GM18858 (cell line): ENCODE measurements around the gene ZSWIM4.
A peak's percentile ranks its signal among the peaks of the same experiment; 100 is the strongest.
"Not testable (repeated sequence)": the region's sequence is repeated elsewhere in the genome, so short reads cannot be mapped to it uniquely, and the experiment has no call there.

ENCODE experiments used
- ATAC-seq: cut with Tn5 transposase; IDR thresholded peaks from one replicate; pipeline ENCODE4 v1.9.1; 2021; ENCODE audit not compliant: unreplicated experiment

Gene ZSWIM4

DNA sequence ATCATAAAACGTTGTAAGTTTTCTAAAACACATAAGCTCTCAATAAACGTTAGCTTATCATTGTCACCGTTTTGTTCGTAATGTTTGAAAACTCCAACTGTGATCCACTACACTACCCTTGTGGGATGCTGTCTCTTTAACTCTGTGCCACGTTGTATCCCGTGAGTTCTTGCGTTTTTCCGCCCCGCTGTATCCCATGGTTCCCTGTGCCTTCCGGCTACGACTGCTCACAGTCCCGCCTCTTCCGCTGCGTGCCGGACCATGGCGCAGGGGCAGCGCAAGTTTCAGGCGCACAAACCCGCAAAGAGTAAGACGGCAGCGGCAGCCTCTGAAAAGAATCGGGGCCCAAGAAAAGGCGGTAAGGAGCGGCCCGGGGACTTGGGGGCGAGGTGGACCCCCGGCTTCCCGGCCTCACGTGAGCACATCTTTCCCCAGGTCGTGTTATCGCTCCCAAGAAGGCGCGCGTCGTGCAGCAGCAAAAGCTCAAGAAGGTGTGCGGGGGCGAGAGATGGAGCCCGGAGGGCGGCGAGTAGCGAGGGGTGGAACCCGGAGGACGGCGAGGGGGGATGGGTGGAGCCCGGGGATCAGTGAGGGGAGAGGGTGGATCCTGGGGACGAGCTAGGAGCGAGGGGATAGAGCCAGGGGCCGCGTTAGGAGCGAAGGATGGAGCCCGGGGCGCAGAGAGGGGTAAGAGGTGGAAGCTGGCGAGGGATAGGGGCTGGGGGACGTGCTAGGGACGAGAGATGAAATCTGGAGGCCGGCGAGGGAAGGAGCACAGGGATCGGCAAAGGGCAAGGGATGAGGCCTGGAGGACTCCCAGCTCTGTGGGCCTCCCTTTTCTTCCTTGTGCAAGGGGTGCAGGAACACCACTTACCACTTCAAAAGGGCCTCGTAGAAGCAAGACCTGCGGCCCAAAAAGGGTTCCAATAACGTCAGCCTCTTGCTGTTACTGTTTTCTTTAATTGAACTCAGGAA is 20.7 kb upstream of the ZSWIM4 start, which contains the start of gene C19orf53:
Gene C19orf53 (plus strand): TSS at position 240 of the 975 bp plus-strand sequence. CDS start 22 bp downstream, at position 262.
- peak; percentile 92 for ATAC-seq

DNA sequence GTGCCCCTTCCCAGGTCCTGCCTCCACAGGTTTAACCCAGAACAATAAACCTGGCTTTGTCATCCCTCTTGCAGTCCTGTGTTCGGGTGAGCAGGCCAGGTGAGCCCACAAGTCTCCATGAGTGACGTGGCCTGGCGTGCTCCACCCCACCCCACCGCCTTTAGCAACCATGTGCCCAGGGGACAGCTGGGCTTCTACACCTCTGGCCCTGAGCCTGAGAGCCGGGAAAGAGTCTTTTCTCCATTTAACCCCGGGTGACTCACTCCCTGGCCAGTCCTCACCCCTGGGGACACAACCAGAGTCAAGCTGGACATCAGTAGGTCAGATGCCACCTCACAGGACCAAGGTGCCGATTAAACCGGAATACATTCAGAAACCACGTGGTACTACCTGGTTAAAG is 16.8 kb upstream of the ZSWIM4 start:
- no peak for ATAC-seq

DNA sequence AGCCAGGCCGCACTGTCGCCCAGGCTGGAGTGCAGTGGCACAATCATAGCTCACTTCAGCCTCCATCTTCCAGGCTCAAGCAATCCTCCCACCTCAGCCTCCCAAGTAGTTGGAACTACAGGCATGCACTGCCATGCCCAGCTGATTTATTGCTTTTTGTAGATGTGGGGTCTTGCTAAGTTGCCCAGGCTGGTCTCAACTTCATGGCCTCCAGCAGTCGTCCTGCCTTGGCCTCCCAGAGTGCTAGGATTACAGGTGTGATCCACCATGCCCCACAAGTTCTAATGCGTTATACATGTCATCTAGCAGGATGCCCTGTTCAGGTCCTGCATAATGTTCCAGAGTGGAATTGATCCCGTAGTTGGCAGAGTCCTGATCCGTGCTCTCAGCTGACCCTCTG is 16.4 kb upstream of the ZSWIM4 start:
- ATAC-seq: no peak

DNA sequence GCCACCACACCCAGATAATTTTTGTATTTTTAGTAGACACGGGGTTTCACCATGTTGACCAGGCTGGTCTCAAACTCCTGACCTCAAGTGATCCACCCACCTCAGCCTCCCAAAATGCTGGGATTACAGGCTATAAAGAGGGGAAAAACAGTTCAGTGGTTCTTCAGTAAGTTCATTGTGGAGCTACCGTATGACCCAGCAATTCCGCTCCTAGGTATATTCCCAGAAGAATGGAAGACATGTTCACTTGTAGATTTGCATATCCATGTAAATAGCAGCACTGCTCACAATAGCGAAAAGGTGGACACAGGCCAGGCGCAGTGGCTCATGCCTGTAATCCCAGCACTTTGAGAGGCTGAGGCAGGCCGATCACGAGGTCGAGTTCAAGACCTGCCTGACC is 15.4 kb upstream of the ZSWIM4 start:
- not testable (repeated sequence) for ATAC-seq

DNA sequence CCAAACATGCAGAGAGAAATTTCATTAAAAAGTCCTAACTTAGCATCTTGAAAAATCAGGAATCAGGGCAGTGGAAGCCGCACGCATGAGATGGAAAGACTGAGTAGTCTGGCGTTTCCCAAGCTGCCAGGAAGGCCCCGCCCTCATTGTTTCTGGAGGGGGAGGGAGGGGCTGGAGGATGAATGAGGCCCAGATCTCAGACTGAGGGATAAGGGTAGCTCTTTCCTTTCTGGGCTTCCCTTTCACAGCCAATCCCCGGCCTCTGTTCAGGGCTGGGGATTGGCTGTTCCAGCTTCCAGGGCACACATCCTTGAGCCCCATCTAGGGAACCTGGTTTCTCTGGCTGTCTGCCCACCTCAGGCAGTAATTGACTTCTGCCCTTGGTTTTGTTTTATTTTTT is 13.7 kb upstream of the ZSWIM4 start:
- no peak for ATAC-seq

DNA sequence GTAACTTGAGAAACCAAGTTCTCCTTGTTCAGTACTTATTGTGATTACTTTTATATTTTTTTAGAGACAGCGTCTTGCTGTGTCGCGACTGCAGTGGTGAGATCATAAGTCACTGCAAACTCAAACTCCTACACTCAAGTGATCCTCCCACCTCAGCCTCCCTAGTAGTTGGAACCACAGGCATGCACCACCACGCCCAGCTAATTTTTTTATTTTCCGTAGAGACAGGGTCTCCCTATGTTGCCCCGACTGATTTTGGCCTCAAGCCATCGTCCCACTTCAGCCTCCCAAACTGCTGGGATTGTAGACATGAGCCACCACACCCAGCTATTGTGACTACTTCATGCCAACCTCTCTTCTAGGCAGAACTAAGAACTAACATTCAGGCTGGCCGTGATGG is 12.7 kb upstream of the ZSWIM4 start:
- ATAC-seq: no peak

DNA sequence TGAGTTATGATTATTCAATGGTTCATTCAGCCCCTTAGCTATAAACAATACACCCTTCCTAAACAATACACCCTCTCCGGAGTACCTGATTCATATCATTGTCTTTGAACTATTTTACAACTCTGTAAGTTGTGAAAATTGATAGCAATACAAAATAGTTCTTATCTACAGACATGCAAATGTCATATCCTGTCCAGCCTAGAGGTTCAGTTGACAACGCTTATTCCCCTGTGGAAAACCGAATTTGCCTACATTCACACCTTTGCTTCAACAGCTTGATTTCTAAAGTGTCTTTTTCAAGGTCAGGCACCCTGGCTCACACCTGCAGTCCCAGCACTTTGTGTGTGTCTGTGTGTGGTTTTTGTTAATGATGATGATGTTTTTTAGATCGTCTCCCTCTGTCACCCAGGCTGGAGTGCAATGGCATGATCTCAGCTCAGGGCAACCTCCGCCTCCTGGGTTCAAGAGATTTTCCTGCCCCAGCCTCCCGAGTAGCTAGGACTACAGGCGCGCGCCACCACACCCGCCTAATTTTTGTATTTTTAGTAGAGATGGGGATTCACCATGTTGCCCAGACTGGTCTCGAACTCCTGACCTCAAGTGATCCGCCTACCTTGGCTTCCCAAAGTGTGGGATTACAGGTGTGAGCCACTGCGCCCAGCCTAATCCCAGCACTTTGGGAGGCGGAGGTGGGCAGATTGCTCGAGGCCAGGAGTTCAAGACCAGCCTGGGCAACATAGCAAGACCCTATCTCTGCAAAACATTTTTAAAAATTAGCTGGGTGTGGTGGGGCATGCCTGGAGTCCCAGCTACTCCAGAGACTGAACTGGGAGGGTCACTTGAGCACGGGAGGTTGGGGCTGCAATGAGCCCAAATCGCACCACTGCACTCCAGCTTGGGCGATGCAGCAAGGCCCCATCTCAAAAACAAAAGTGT is 11.4 kb upstream of the ZSWIM4 start:
- no peak for ATAC-seq

DNA sequence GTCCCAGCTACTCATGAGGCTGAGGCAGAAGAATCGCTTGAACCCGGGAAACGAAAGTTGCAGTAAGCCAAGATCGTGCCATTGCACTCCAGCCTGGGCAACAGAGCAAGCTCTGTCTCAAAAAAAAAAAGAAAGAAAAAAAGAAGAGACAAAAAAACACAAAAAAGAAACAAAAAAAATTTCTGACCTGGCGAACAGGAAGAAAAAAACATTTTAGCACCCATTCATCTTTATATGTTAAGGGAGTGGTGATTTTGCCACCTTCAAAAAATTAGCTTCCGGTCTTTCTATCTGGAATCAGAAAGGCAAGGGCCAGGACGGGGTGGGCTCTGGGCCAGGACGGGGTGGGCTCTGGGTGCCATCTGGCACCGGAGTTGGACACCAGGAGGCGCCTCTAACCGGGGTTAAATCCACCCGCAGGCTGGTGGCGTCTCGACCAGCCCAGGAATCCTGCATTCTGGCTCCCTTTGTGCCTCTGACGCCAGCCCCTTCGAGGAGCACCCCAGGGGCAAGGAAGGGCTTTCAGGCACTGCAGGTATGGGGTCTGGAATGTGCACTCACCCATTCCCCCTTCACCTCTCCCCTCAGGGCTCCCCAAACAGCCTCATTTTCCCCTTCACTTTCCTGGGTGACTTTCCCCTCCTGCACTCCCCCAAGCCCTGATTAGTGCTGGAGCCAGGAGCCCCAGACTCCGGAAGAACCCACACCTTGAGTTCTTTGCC is 10.4 kb upstream of the ZSWIM4 start:
- ATAC-seq: no peak

DNA sequence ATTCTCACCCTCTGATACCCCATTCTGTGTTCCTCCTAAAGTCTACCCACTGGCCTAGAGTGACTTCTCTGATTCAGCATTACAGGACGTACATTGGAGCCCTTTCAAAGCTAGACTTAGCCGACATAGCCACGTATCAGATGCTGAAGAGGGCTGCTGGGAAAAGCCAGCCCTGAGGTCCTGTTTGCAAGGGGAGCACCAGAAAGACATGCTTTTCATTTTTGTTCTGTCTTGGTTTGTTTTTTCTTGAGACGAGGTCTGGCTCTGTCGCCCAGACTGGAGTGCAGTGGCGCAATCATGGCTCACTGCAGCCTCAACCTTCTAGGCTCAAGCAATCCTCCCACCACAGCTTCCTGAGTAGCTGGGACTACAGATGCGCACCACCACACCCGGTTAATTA is 6.3 kb upstream of the ZSWIM4 start:
- no peak for ATAC-seq

DNA sequence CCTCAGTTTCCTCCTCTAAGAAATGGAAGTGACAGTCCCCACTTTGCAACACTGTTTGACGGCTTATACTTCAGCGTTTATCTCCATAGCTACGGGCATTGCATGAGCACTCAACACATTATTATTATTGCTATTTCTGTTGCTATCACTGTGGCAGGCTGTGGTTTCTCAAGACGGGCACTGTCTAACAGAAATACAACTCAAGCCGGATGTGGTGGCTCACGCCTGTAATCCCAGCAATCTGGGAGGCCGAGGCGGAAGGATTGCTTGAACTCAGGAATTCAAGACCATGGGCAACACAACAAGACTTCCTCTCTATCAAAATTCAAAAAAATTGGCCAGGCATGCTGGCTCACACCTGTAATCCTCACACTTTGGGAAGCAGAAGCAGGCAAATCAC is 4.9 kb upstream of the ZSWIM4 start:
- no peak for ATAC-seq

DNA sequence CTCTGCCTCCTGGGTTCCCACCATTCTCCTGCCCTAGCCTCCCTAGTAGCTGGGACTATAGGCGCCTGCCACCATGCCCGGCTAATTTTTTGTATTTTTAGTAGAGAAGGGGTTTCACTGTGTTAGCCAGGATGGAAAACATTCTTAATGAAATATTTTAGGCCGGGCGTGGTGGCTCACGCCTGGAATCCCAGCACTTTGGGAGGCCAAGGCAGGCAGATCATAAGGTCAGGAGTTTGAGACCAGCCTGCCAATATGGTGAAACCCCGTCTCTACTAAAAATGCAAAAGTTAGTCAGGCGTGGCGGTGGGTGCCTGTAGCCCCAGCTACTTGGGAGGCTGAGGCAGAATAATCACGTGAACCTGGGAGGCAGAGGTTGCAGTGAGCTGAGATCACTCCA is 1.9 kb upstream of the ZSWIM4 start:
- ATAC-seq: not testable (repeated sequence)

DNA sequence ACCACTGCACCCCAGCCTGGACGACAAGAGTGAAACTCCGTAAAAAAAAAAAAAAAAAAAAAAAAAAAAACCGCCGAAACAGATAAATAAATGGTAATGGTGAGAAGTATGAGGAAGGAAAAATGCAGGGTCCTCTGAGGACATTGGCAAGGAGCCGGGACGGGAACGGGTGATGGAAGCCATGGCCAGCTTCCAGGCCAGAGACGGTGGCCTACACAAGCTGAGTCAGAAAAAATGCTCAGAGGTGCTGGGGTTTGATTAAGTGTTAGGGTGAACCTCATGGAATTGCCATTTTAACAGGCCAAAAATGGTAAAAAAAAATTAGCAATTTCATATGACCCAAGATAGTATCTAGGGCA is 866 bp upstream of the ZSWIM4 start:
- ATAC-seq: no peak

DNA sequence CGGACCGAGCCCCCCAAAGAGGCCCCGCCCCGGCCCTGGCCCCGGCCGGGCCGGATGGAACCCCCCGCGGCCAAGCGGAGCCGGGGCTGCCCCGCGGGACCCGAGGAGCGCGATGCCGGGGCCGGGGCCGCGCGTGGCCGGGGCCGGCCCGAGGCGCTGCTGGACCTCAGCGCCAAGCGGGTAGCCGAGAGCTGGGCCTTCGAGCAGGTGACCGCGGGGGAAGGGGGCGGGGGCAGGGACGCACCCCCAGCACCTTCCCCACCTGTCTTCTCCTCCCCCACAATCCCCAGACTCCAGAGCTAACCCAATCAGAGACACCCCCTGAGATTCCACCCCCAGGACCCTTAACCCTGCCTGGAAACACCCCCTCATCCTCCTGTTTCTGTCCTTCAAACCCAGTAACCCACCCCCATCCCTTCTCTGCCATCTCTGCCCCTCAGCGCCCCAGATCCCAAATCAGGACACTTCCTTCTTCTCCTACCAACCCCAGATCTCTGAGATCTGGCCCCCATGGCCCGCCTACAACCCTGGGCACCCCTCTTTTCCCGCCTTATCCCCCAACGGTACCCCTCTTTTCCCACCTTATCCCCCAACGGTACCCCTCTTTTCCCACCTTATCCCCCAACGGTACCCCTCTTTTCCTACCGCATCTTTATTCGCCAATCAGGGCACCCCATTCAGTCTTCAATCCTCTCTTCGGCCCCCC is 505 bp downstream of the ZSWIM4 start:
- ATAC-seq: peak; percentile 16

DNA sequence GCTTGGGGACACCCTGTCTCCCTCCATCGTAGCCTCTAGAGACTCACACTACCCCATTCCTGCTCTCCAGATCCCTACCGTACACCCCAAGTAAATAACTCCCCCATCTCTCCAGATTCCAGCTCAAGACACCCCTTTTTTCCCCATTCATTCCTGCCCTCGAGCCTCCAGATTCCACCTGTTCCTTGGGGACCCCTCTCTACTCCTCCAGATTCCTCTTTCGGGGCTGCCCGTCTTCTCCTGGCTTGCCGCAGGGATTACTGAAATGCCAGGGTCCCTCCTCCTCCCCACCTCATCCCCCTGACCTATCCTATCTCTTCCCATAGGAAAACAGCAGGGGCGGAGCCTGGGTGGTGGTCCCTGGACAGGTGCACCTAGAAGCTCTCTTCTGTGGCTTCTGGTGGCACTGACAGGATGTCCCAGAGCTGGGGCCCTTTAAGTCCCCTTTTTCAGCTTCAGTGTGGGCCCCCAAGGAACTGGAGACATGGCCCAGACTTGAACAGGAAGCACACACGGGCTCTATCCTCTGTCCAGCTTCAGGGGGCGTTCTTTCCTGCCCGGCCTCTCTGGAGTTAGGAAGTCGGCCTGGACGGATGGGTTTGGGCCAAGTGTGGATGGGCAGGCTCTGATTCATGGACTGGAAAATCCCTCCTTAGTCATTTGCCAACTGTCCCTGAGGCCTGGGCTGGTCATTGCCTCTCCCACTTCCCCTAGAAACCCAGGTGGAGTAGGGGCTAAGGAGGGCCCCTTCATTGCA is 1.2 kb downstream of the ZSWIM4 start:
- no peak for ATAC-seq

DNA sequence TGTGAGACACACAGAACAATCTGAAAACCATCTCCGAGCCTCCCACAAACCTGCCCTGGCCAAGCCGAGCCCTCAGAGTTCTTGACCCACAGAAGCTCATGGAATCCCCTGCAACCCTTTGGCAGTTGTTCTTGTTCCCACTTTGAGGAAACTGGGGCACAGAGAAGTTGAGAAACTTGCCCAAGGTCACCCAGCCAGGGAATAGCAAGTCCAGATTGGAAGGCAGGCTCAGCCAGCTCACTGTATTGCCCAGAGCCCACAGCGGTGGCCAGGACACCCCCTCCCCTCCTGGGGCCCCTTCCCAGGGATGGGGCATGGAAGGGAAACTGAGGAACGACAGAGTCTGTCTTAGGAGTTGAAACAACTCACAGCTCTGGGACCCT is 1.8 kb downstream of the ZSWIM4 start:
- ATAC-seq: no peak

DNA sequence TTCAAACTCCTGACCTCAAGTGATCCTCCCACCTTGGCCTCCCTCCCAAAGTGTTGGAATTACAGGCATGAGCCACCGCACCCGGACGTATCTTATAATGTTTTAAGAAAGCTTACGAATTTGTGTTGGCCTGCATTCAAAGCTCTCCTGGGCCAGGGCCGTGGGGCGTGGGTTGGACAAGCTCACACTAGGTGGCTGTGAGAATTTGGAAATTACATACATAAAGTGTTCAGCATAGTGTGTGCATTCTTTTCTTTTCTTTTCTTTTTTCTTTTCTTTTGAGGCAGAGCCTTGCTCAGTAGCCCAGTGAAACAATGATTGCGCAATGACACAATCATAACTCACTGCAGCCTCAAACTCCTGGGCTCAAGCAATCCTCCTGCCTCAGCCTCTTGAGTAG is 2.6 kb downstream of the ZSWIM4 start:
- no peak for ATAC-seq

DNA sequence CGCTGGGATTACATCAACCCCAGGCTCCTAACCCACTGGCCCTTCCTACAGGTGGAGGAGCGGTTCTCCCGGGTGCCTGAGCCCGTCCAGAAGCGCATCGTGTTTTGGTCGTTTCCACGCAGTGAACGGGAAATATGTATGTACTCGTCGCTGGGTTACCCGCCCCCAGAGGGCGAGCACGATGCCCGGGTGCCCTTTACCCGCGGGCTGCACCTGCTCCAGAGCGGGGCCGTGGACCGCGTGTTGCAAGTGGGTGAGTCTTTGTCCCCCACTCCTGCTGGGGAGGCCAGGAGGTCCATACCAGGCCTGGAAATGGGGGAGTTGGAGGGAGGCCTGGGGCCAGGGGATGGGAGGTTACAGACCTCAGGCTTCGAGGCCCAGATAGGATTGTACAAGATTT is 4.4 kb downstream of the ZSWIM4 start:
- no peak for ATAC-seq

DNA sequence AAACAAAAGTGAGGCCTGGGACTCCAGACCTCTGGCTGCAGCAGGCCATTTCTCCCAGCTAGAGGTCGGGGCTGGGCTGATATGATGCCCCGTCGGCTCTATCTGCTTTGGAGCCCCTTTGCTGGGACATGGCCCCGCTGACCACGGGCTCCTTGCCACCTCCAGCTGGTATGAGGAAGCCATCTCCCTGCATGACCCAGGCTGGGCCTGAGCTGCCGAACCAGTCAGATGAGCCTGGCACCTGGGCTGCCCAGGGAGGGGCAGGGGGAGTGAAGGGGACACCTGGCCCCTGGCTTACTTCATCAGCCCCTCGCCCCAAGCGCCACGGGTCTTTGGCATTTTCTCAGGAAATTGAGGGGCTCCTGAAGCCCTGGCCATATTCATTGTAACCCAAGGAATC is 7.8 kb downstream of the ZSWIM4 start:
- no peak for ATAC-seq

DNA sequence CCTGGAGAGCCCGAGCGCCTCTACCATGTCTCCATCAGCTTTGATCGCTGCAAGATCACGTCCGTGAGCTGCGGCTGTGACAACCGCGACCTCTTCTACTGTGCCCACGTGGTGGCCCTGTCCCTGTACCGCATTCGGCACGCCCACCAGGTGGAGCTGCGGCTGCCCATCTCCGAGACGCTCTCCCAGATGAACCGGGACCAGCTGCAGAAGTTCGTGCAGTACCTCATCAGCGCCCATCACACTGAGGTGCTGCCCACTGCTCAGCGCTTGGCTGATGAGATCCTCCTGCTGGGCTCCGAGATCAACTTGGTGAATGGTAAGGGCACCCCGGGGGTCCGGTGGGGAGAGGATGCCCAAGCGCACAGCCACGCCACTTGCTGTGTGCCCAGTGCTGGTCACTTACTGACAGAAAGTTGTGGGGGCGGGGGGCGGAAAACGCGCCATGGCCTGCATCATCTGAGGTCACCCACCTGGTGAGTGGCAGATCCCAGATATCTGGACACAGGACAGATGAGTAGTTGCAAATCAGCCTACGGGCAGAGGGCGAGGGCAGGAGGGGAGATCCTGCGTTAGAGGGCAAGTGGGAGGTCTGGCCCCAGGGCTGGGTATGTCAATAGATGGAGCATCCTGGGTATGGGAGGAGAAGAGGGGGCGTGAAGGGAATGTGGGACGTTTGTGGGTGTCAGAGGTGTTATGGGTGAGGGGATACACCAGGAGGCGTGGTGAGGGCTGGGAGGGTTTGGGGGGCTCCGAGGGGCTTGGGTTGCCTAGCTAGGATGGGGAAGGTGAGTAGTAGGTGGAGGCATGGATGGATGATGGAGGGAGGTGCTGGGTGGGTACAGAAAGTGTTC is 9.8 kb downstream of the ZSWIM4 start:
- ATAC-seq: no peak
